Bronchial epithelial cell (primary cell): ENCODE measurements around the gene KLK3. TPM values are rescaled to one million over a fixed set of nuclear protein-coding genes. Genes with fewer than 3 reads are reported as not detected.

ENCODE experiments used
- DNase-seq: peaks from one replicate; pipeline ENCODE4 v3.0.0-alpha.2; 2010; ENCODE audit warnings: low read depth
- FAIRE-seq: peaks from 2 replicates; lab custom pipeline; 2011; peaks lifted over from hg19 to GRCh38; lab: Jason Lieb, UNC
- H3K27me3 ChIP-seq: 2 replicates; pipeline ENCODE4 v1.5.1; 2011; ENCODE audit warnings: low read length; ENCODE audit not compliant: control insufficient read depth, insufficient read depth
- H3K36me3 ChIP-seq: 2 replicates; pipeline ENCODE4 v1.5.1; 2011; ENCODE audit warnings: low read length; ENCODE audit not compliant: control insufficient read depth, insufficient read depth
- H3K4me3 ChIP-seq: 2 replicates; pipeline ENCODE4 v1.5.1; 2011; ENCODE audit warnings: mild to moderate bottlenecking, low read depth, low read length, control low read depth
- total RNA-seq: library from RNA; depleted of rRNA; stranded (reverse); fragments of >200 nt; gene quantifications from 2 replicates; pipeline ENCODE4 v1.2.1, GENCODE V29; 2014
- TF ChIP-seq, protein P1 (sequence below): IDR thresholded peaks from 2 replicates; pipeline ENCODE4 v1.5.1; 2011; ENCODE audit warnings: mild to moderate bottlenecking, moderate library complexity, low read length, control low read depth, inconsistent platforms; ENCODE audit not compliant: insufficient read depth, severe bottlenecking

KLK3 gene
- total RNA-seq, 1 donor from 2014 or later, result not detected

DNA sequence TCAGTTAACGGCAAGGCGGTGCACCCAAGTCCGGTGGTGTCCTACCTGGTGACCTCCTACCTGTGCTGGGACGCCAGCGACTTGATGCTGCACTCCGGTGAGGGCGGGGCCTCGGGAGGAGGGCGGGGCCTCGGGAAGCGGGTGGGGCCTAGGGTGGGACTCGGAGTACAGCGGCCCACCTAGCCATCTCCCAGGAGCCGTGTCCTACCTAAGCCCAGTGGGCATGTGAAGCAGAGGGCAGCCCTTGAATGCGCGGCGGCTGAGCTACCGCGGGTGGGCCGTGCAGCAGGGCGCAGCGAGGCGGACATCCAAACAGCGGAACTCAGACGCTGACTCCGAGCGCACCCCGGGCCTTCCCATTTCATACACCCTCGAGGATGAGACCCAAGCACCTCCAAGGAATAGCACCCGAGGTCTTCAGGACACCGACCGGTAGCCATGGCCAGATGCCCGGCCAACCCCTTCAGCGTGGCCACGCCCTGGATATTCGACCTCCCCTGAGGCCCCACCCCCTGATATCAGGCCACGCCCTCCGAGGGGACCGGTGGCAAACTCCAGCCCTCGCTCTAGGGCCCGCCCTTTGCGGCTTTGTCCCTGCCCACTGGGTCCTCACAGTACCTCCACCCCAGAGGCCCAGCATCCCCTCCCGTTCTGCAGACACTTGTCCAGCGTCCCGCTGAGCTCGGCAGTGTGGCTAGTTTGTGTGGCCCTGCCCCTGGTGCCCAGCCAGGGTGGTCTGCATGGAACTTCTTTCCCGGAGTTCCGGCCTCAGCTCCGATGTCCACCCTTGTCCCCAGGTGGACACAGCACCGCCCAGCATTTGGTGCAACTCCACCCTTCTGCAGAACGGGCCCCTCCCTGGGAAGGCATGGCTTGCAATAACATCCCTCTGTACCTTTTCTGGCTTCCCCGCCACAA is 36.5 kb upstream of the KLK3 start:
- Histone ChIP-seq H3K36me3 (no peaks in the 10 kb centered on the region), H3K4me3 (peak overlapping the region; percentile 31), H3K27me3 (peaks cover 9% of the 10 kb centered on the region)
- DNase-seq, result no peak
- FAIRE-seq, result no peak
- TF ChIP-seq, protein P1, sequence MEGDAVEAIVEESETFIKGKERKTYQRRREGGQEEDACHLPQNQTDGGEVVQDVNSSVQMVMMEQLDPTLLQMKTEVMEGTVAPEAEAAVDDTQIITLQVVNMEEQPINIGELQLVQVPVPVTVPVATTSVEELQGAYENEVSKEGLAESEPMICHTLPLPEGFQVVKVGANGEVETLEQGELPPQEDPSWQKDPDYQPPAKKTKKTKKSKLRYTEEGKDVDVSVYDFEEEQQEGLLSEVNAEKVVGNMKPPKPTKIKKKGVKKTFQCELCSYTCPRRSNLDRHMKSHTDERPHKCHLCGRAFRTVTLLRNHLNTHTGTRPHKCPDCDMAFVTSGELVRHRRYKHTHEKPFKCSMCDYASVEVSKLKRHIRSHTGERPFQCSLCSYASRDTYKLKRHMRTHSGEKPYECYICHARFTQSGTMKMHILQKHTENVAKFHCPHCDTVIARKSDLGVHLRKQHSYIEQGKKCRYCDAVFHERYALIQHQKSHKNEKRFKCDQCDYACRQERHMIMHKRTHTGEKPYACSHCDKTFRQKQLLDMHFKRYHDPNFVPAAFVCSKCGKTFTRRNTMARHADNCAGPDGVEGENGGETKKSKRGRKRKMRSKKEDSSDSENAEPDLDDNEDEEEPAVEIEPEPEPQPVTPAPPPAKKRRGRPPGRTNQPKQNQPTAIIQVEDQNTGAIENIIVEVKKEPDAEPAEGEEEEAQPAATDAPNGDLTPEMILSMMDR, result no peak

DNA sequence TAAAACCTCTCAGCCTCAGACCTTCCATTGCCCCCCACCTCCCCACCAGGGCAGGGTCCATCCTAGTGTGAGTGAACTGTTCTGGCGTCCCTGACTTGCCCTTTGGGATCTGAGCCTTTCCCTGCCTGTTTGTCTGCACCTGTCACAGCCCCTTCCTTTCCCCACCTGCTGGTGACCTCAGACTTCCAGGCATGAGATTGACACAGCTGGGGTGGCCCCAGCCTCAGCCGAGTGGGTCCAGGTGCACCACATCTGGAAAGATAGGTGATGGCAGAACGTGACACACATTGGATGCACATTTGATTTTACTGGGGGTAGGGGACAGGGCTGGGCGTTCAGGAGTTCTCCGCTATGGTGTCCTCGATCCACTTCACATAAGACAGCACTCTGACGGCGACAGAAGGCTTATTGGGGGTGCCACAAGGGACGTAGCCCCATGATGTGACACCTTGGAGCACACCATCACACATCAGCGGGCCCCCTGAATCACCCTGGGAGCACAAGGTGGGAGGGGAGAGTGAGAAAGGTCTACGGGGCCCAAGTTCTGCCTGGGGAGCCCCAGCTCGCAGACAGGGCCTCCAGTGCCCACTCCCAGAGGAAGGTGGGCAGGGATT is 35.7 kb upstream of the KLK3 start:
- no peaks in the 10 kb centered on the region for H3K36me3 ChIP-seq
- H3K27me3 ChIP-seq, result peaks cover 9% of the 10 kb centered on the region
- no peak overlapping the region for H3K4me3 ChIP-seq
- DNase-seq, result no peak
- TF ChIP-seq, protein P1, result no peak
- no peak for FAIRE-seq

DNA sequence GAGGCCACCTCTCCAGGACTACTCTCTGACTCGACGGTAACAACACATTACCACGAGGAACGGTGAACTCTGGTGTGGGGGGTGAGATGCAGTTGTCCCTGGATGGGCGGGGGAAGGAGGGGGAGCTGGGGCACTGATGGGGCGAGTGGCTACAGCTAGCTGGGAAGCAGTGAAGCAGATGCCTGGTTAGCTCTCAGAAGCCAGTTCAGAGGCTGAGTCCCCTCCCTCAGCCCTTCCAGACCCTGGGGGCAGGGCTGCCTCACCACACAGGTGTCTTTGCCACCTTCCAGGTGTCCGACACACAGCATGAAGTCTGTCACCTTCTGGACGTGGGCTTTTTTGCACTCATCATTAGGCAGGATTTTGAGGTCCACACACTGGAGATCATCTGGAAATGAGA is 35.1 kb upstream of the KLK3 start:
- DNase-seq, result no peak
- Histone ChIP-seq H3K4me3 (no peak overlapping the region), H3K36me3 (no peaks in the 10 kb centered on the region), H3K27me3 (peaks cover 9% of the 10 kb centered on the region)
- TF ChIP-seq, protein P1, result no peak
- no peak for FAIRE-seq

DNA sequence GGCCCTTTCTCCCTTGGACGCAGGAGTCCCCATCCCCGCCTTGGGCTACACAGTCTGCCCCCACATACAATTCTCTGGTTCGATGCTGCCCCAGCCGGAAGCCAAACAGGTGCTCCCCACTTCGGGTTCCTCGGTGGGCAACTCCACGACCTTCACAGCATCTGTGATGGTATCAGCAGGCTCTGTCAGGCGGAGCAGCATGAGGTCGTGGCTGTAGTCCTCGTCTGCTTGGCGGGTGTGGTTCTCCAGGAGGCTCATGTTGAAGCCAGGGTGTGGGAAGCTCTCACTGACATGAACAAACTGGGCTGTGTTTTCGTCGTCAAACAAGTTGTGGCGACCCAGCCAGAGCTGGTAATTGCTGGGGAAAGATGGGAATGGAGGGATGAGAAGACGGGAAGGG is 34.6 kb upstream of the KLK3 start:
- H3K4me3 ChIP-seq, result no peak overlapping the region
- peaks cover 9% of the 10 kb centered on the region for H3K27me3 ChIP-seq
- H3K36me3 ChIP-seq, result no peaks in the 10 kb centered on the region
- DNase-seq (no peak), FAIRE-seq (no peak)
- TF ChIP-seq, protein P1, result no peak

DNA sequence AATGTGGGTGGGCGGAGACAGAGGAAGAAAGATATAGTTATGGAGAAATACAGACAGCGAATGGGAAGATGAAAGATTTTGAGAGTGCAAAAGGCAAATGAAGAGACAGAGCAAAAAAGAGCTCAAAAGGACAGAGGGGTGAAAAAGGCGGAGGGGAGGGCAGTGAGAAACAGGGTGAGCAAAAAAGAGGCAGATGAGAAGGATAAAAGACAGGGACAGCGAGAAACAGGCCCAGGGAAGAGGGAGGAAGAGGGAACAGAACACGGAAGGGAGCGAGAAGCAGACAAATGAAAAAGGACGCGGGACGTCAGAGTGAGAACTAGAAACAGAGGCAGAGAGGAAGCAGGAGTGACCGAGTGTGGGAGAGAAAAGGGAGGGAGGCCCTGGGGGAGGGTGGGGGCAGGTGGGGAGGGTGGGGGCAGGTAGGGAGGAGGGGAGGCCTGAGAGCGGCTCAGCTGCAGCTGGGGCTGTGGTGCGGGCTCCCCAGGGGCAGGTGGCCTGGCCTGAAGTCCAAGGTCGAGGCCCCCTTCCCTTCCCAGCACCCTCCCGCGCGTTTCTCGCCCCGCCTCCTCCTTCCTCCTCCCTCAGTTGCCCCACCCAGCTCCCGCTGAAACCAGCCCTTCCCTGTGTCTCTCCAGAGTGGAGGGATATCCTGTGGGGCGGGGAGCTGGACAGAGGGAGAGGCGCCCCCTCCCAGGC is 34.0 kb upstream of the KLK3 start:
- TF ChIP-seq, protein P1, result no peak
- Histone ChIP-seq H3K4me3 (no peak overlapping the region), H3K36me3 (no peaks in the 10 kb centered on the region), H3K27me3 (peaks cover 9% of the 10 kb centered on the region)
- FAIRE-seq, result no peak
- no peak for DNase-seq
